Nephron (organoid): ENCODE data around the gene MFRP.

Experiments used
- H3K27ac Mint-ChIP-seq, 3 experiments: 2 replicates each; pipeline ENCODE4 v1.8.0; 2020; ENCODE audit warnings: mixed read lengths in 3 of 3, mild to moderate bottlenecking in 2 of 3, moderate library complexity in 1 of 3
- H3K27me3 Mint-ChIP-seq: 2 replicates; pipeline ENCODE4 v1.8.0; 2021; ENCODE audit warnings: low read depth, mild to moderate bottlenecking, moderate library complexity, mixed read lengths
- H3K36me3 Mint-ChIP-seq: 2 replicates; pipeline ENCODE4 v1.8.0; 2020; ENCODE audit warnings: low read depth, mixed read lengths
- H3K4me1 Mint-ChIP-seq: 2 replicates; pipeline ENCODE4 v1.8.0; 2020; ENCODE audit warnings: mixed read lengths
- H3K4me3 Mint-ChIP-seq, 3 experiments: 2 replicates each; pipeline ENCODE4 v1.8.0; 2020; ENCODE audit warnings: mild to moderate bottlenecking in 3 of 3, mixed read lengths in 3 of 3, moderate library complexity in 2 of 3
- H3K9me3 Mint-ChIP-seq: 2 replicates; pipeline ENCODE4 v1.8.0; 2020; ENCODE audit warnings: mixed read lengths
- CTCF ChIP-seq, 3 experiments: fragments of 200-600 bp; sonication (generic); IDR thresholded peaks; one replicate each; pipeline ENCODE4 v1.5.0; 2021; ENCODE audit warnings: antibody characterized with exemption in 3 of 3; ENCODE audit not compliant: unreplicated experiment in 3 of 3

Gene MFRP

GRCh38 chr11:119297938-119298337, 48.6 kb downstream of the MFRP start:
- H3K27ac Mint-ChIP-seq: peak overlapping the region; percentile 76 to 95 (median 93)
- H3K9me3 Mint-ChIP-seq: no peaks in the 10 kb centered on the region
- TF ChIP-seq CTCF (IDR thresholded peaks at IDR 0.05; ENCODE audit: unreplicated experiment in 3 of 3): no peak
- H3K36me3 Mint-ChIP-seq: peaks cover 66% of the 10 kb centered on the region
- H3K4me3 Mint-ChIP-seq: peak overlapping the region in 1 of 3 experiments; percentile 4
- H3K4me1 Mint-ChIP-seq: peaks cover 57% of the 10 kb centered on the region
- H3K27me3 Mint-ChIP-seq: no peaks in the 10 kb centered on the region

GRCh38 chr11:119295178-119295577, 51.3 kb downstream of the MFRP start:
- H3K27me3 Mint-ChIP-seq: no peaks in the 10 kb centered on the region
- H3K9me3 Mint-ChIP-seq: peaks cover 6% of the 10 kb centered on the region
- H3K4me1 Mint-ChIP-seq: peaks cover 36% of the 10 kb centered on the region
- TF ChIP-seq CTCF (IDR thresholded peaks at IDR 0.05; ENCODE audit: unreplicated experiment in 3 of 3): no peak
- no peak overlapping the region for H3K4me3 Mint-ChIP-seq
- no peak overlapping the region for H3K27ac Mint-ChIP-seq
- peaks cover 60% of the 10 kb centered on the region for H3K36me3 Mint-ChIP-seq

DNA sequence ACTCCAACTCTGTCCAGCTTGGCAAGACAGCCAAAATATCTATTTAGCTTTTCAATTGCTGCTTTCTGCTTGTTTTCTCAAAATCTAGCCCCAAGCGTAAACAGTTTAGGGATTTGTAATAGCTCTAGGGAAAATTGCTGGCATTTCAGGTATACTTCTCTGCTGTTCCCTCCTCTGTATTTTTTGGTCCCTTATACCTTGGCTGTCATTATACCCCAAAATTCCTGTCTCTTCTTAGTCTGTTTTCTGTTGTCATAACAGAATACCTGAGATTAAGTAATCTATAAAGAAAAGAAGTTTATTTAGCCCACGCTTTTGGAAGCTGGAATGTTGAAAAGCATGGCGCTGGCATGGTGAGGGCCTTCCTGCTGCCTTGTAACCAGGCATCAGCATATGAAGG, 53.0 kb downstream of the MFRP start:
- Mint-ChIP-seq H3K9me3 (peaks cover 6% of the 10 kb centered on the region), H3K4me3 (no peak overlapping the region)

DNA sequence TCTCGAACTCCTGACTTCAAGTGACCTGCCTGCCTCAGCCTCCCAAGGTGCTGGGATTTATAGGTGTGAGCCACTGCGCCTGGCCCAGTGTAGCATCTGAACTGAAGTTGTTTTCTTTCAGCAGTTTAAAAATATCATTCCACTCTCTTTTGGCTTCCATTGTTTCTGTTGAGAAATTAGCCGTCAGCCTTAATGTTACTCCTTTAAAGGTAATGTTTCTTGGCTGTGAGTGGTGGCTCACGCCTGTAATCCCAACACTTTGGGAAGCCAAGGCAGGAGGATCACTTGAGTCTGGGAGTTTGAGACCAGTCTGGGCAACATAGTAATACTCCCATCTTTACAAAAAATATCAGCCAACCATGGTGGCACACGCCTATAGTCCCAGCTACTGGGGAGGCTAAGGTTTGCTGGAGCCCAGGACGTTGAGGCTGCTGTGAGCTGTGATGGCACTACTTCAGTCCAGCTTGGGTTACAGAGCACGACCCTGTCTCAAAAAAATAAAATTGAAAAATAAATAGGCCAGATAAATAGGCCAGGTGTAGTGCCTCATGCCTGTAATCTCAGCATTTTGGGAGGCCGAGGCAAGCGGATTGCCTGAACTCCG, 55.5 kb downstream of the MFRP start:
- H3K4me1 Mint-ChIP-seq: no peaks in the 10 kb centered on the region
- no peak overlapping the region for H3K4me3 Mint-ChIP-seq
- no peaks in the 10 kb centered on the region for H3K27me3 Mint-ChIP-seq
- H3K36me3 Mint-ChIP-seq: peaks cover 59% of the 10 kb centered on the region
- H3K27ac Mint-ChIP-seq: no peak overlapping the region
- TF ChIP-seq CTCF (IDR thresholded peaks at IDR 0.05; ENCODE audit: unreplicated experiment in 3 of 3): no peak
- peaks cover 6% of the 10 kb centered on the region for H3K9me3 Mint-ChIP-seq

More for the DNA sequence above, 53.0 kb downstream of the MFRP start:
- Mint-ChIP-seq H3K36me3 (peaks cover 55% of the 10 kb centered on the region), H3K27me3 (no peaks in the 10 kb centered on the region), H3K4me1 (peaks cover 18% of the 10 kb centered on the region), H3K27ac (no peak overlapping the region)
- TF ChIP-seq CTCF (IDR thresholded peaks at IDR 0.05; ENCODE audit: unreplicated experiment in 3 of 3): no peak
